Activated CD8-positive, alpha-beta T cell treated with anti-CD3 and anti-CD28 coated beads, Interleukin-2, amount 10 ng/mL, durations not matched to agents 7 days and 5 days (primary cell): ENCODE measurements around the gene CHRNA5. TPM values are rescaled to one million over a fixed set of nuclear protein-coding genes. Genes with fewer than 3 reads are reported as not detected.

Source experiments
- ATAC-seq: fragments of 150-1000 bp; cut with Tn5 transposase; one replicate; pipeline ENCODE4 v1.10.0; 2021; ENCODE audit warnings: moderate library complexity
- CTCF ChIA-PET: fragments of 350-600 bp; sonication (Branson Sonifier 250); formaldehyde crosslinking; loops from one replicate; lab custom pipeline; 2021; ENCODE audit warnings: antibody characterized with exemption; lab: Charles Lee
- POLR2A ChIA-PET: fragments of 350-600 bp; sonication (Branson Sonifier 250); formaldehyde crosslinking; loops from one replicate; lab custom pipeline; 2021; ENCODE audit warnings: antibody characterized with exemption; lab: Charles Lee
- DNase-seq: peaks from one replicate; pipeline ENCODE4 v3.0.0-alpha.2; 2020
- H3K27ac Mint-ChIP-seq: one replicate; pipeline ENCODE4 v1.8.0; 2021; ENCODE audit warnings: mild to moderate bottlenecking, mixed read lengths
- H3K27me3 Mint-ChIP-seq: one replicate; pipeline ENCODE4 v1.8.0; 2021; ENCODE audit warnings: low read depth, mixed read lengths
- H3K36me3 Mint-ChIP-seq: one replicate; pipeline ENCODE4 v1.8.0; 2021; ENCODE audit warnings: low read depth, mixed read lengths
- H3K4me1 Mint-ChIP-seq: one replicate; pipeline ENCODE4 v1.8.0; 2021; ENCODE audit warnings: low read depth, mixed read lengths
- H3K4me3 Mint-ChIP-seq: one replicate; pipeline ENCODE4 v1.8.0; 2021; ENCODE audit warnings: mild to moderate bottlenecking, mixed read lengths
- H3K9me3 Mint-ChIP-seq: one replicate; pipeline ENCODE4 v1.8.0; 2022; ENCODE audit warnings: mixed read lengths; ENCODE audit not compliant: insufficient read depth
- total RNA-seq, 2 experiments: library from RNA; stranded (reverse); gene quantifications; one replicate each; pipeline ENCODE4 v1.2.3, GENCODE V29; 2021

Gene CHRNA5
- total RNA-seq, 2 experiments from 2014 or later, result 2.1 to 2.7 TPM

GRCh38 chr15:78641749-78642275 is 76.5 kb downstream of the CHRNA5 start:
- no peak overlapping the region for H3K27ac Mint-ChIP-seq
- H3K36me3 Mint-ChIP-seq, result no peaks in the 10 kb centered on the region
- CTCF ChIA-PET, result no interaction called here
- DNase-seq (no peak), ATAC-seq (no peak)
- no peaks in the 10 kb centered on the region for H3K9me3 Mint-ChIP-seq
- H3K4me1 Mint-ChIP-seq, result peaks cover 5% of the 10 kb centered on the region
- H3K4me3 Mint-ChIP-seq, result no peak overlapping the region
- peaks cover 15% of the 10 kb centered on the region for H3K27me3 Mint-ChIP-seq
- POLR2A ChIA-PET, result interaction anchor here (0.9 kb wide), 1 partner anchor 10 kb away, joined by 3 read pairs; no protein-coding TSS in a partner anchor

GRCh38 chr15:78642331-78642730 is 77.0 kb downstream of the CHRNA5 start:
- CTCF ChIA-PET, result interaction anchor here (0.7 to 1.0 kb wide), 2 partner anchors 67 to 109 kb away, joined by 3 read pairs; no protein-coding TSS in a partner anchor

More at GRCh38 chr15:78642331-78642730, 77.0 kb downstream of the CHRNA5 start:
- H3K4me1 Mint-ChIP-seq, result peaks cover 5% of the 10 kb centered on the region
- no peak overlapping the region for H3K27ac Mint-ChIP-seq
- peaks cover 15% of the 10 kb centered on the region for H3K27me3 Mint-ChIP-seq
- H3K9me3 Mint-ChIP-seq, result no peaks in the 10 kb centered on the region
- DNase-seq (no peak), ATAC-seq (no peak)
- H3K4me3 Mint-ChIP-seq, result no peak overlapping the region
- POLR2A ChIA-PET, result interaction anchor here (0.9 kb wide), 1 partner anchor 10 kb away, joined by 3 read pairs; no protein-coding TSS in a partner anchor
- H3K36me3 Mint-ChIP-seq, result no peaks in the 10 kb centered on the region

Other genes starting within 250 kb of the CHRNA5 start
- not detected for gene CRABP1, start 225.2 kb upstream of the CHRNA5 start, total RNA-seq
- 10 to 100 TPM; 52.5 to 62.4 TPM for gene IREB2, start 127.3 kb upstream of the CHRNA5 start, total RNA-seq
- gene HYKK, start 57.9 kb upstream of the CHRNA5 start, total RNA-seq, result 1 to 10 TPM; 1.1 to 1.5 TPM
- gene PSMA4, start 25.1 kb upstream of the CHRNA5 start, total RNA-seq, result 100 to 1,000 TPM; 252 to 260 TPM
- gene CHRNA3, start 55.5 kb downstream of the CHRNA5 start, total RNA-seq, result not detected
- not detected for gene CHRNB4, start 75.7 kb downstream of the CHRNA5 start, total RNA-seq
- not detected for gene ADAMTS7, start 245.9 kb downstream of the CHRNA5 start, total RNA-seq